Heart right ventricle (tissue), 16 donors: ENCODE results near the gene HSD17B3. TPM values are rescaled to one million over a fixed set of nuclear protein-coding genes. Genes with fewer than 3 reads are reported as not detected.

Experiments
- ATAC-seq, 8 donors: fragments of 200-7000 bp; cut with Tn5 transposase; one replicate each; pipeline ENCODE4 v1.9.1; 2020; ENCODE audit warnings: mild to moderate bottlenecking in 8 of 8, moderate library complexity in 8 of 8, moderate number of reproducible peaks in 1 of 8
- DNase-seq, 2 donors: peaks; one replicate each; pipeline ENCODE4 v3.0.0-alpha.2; 2020
- H3K27ac ChIP-seq, 10 donors: fragments of 200-600 bp; sonication (generic) in 2 of 10; one replicate each; pipeline versions ENCODE4 v1.5.0 to v1.8.0; 2020 to 2022; ENCODE audit warnings: mild to moderate bottlenecking in 3 of 10
- H3K27me3 ChIP-seq, 7 donors: fragments of 200-600 bp; one replicate each; pipeline ENCODE4 v1.8.0; 2021 to 2022; ENCODE audit warnings: mild to moderate bottlenecking in 2 of 7
- H3K36me3 ChIP-seq, 9 donors: fragments of 200-600 bp; sonication (generic) in 1 of 9; one replicate each; pipeline versions ENCODE4 v1.5.0 to v1.8.0; 2020 to 2022; ENCODE audit warnings: mild to moderate bottlenecking in 2 of 9
- H3K4me1 ChIP-seq, 9 donors: fragments of 200-600 bp; sonication (generic) in 1 of 9; one replicate each; pipeline versions ENCODE4 v1.5.0 to v1.8.0; 2020 to 2022; ENCODE audit warnings: mild to moderate bottlenecking in 4 of 9
- H3K4me3 ChIP-seq, 10 donors: fragments of 200-600 bp; sonication (generic) in 2 of 10; one replicate each; pipeline versions ENCODE4 v1.5.0 to v1.8.0; 2020 to 2022; ENCODE audit warnings: mild to moderate bottlenecking in 7 of 10, moderate library complexity in 2 of 10
- H3K9me3 ChIP-seq, 11 donors: fragments of 200-600 bp in 10 of 11; sonication (generic) in 2 of 11; one replicate each; pipeline versions ENCODE4 v1.5.0 to v1.8.0; 2013 to 2022; ENCODE audit warnings: mild to moderate bottlenecking in 2 of 11, control low read depth in 1 of 11, moderate library complexity in 1 of 11
- CTCF ChIP-seq, 9 donors: fragments of 200-600 bp; sonication (generic) in 2 of 9; IDR thresholded peaks; one replicate each; pipeline versions ENCODE4 v1.5.0 to v1.8.0; 2021 to 2022; ENCODE audit warnings: antibody characterized with exemption in 9 of 9, mild to moderate bottlenecking in 5 of 9, moderate library complexity in 1 of 9
- WGBS, 2 donors: extraction: QIAGEN DNeasy Blood & Tissue Kit; methylation state at CpG; one replicate each; pipeline ENCODE4 v1.1.7; 2013; ENCODE audit warnings: inconsistent platforms in 1 of 2; 5-methylcytosine and 5-hydroxymethylcytosine counted together
- intact Hi-C, 10 donors: fragments of 100-400 bp; cut with DNase I; formaldehyde crosslinking; loops; one replicate each; pipeline versions ENCODE4 v1.11.1 to v1.14.2; 2022
- polyA plus RNA-seq, 2 donors: library from polyadenylated mRNA; stranded (reverse); fragments of 200-250 nt; gene quantifications; one replicate each; pipeline ENCODE4 v1.2.3, GENCODE V29; 2013
- total RNA-seq, 10 donors: library from RNA; stranded (reverse); fragmentation: NEBNext Ultra II Directional in 3 of 10; extraction: Animal tissue kit (Norgen Biotek cat#: 25700) in 3 of 10; gene quantifications; one replicate each; pipeline versions ENCODE4 v1.2.1 to v1.2.4, GENCODE V29; 2021 to 2023
- donor health status: Arrhythmogenic right ventricular cardiomyopathy.
- donor health status: ischemic (EF 13 %, LVEDD 7.1; RV severe dilation, severe dysfunction).
- donor health status: healthy with polysubstance abuse.
- donor health status: DM: no; HTN: yes; CAD: no.
- donor health status: DM: no; HTN: no; CAD: no.
- donor health status: ischemic (EF 25% LVEDD 6.9; RV normal size, moderate dysfunction).
- donor health status: ischemic (EF 25% LVEDD 5.7; RV mildly dilated, moderate dysfunction).
- donor health status: healthy.
- donor health status: DM: yes; HTN: yes; CAD: no.
- donor health status: Ischemic cardiomyopathy.
- donor health status: ischemic (EF 35%, LVEDD 5.7; RV mildly dilated, moderate dysfunction).
- donor health status: nonischemic (EF 11% LVEDD 7.7; RV severe dilation, severe dysfunction).
- donor health status: DM: yes; HTN: yes; CAD: no.
- donor health status: PGD.
- donor health status: ischemic (EF 29% LVEDD 5.4; RV normal size, mild dysfunction).
- donor health status: nonischemic (EF 23%, LVEDD 6.1; RV moderate dilation, normal function).

The HSD17B3 gene
- total and polyA plus RNA-seq, 12 donors, result 0.66 to 12.2 (median 1.2) TPM

- TF ChIP-seq CTCF (IDR thresholded peaks at IDR 0.05), result no peak
- intact Hi-C loops, result no loop called here
- ATAC-seq (no peak), DNase-seq (no peak)
- 64 to 73% methylated on average over 2 of the region's 2 CpGs for WGBS, 2 donors
- Histone ChIP-seq H3K4me1 (no peaks in the 10 kb centered on the region), H3K9me3 (peaks cover 0 to 34% (median 27%) of the 10 kb centered on the region in 11 donors), H3K27me3 (no peaks in the 10 kb centered on the region), H3K36me3 (no peaks in the 10 kb centered on the region), H3K4me3 (no peak overlapping the region), H3K27ac (no peak overlapping the region)
Measured at GRCh38 chr9:96274939-96275338, 27.0 kb downstream of the HSD17B3 start.

GRCh38 chr9:96270236-96270744, 31.7 kb downstream of the HSD17B3 start:
- Histone ChIP-seq H3K9me3 (peaks cover 0 to 23% (median 17%) of the 10 kb centered on the region in 11 donors), H3K27ac (no peak overlapping the region), H3K4me1 (no peaks in the 10 kb centered on the region), H3K36me3 (no peaks in the 10 kb centered on the region), H3K27me3 (no peaks in the 10 kb centered on the region), H3K4me3 (no peak overlapping the region)
- TF ChIP-seq CTCF (IDR thresholded peaks at IDR 0.05), result no peak
- no peak for ATAC-seq
- WGBS, 2 donors, result 89 to 90% methylated on average over 1 of the region's 1 CpG
- intact Hi-C loops, result no loop called here
- no peak for DNase-seq

- H3K9me3 ChIP-seq, result no peaks in the 10 kb centered on the region
- no peak overlapping the region for H3K4me3 ChIP-seq
- 82 to 90% methylated on average over 4 of the region's 4 CpGs for WGBS, 2 donors
- no peaks in the 10 kb centered on the region for H3K27me3 ChIP-seq
- no peak overlapping the region for H3K27ac ChIP-seq
- DNase-seq (no peak), ATAC-seq (no peak)
- H3K4me1 ChIP-seq, result no peaks in the 10 kb centered on the region
- TF ChIP-seq CTCF (IDR thresholded peaks at IDR 0.05), result no peak
- intact Hi-C loops, result no loop called here
- H3K36me3 ChIP-seq, result no peaks in the 10 kb centered on the region
Measured at GRCh38 chr9:96258967-96259366, 43.0 kb downstream of the HSD17B3 start.

- no peak for TF ChIP-seq CTCF (IDR thresholded peaks at IDR 0.05)
- ATAC-seq (no peak), DNase-seq (no peak)
- Histone ChIP-seq H3K4me1 (no peaks in the 10 kb centered on the region), H3K9me3 (no peaks in the 10 kb centered on the region), H3K36me3 (no peaks in the 10 kb centered on the region), H3K4me3 (no peak overlapping the region), H3K27ac (no peak overlapping the region), H3K27me3 (peaks cover 0 to 8% (median 0%) of the 10 kb centered on the region in 7 donors)
- 55 to 56% methylated on average over 9 of the region's 9 CpGs for WGBS, 2 donors
- intact Hi-C loops, result no loop called here
Measured at GRCh38 chr9:96256800-96257199, 45.2 kb downstream of the HSD17B3 start.
